Kasumi-1 (cell line): ENCODE data around the gene CFAP45.

ENCODE experiments used
- DNase-seq, 2 experiments: peaks; one replicate each; lab custom pipeline; 2025; lab: John Stamatoyannopoulos, UW

CFAP45 gene

DNA sequence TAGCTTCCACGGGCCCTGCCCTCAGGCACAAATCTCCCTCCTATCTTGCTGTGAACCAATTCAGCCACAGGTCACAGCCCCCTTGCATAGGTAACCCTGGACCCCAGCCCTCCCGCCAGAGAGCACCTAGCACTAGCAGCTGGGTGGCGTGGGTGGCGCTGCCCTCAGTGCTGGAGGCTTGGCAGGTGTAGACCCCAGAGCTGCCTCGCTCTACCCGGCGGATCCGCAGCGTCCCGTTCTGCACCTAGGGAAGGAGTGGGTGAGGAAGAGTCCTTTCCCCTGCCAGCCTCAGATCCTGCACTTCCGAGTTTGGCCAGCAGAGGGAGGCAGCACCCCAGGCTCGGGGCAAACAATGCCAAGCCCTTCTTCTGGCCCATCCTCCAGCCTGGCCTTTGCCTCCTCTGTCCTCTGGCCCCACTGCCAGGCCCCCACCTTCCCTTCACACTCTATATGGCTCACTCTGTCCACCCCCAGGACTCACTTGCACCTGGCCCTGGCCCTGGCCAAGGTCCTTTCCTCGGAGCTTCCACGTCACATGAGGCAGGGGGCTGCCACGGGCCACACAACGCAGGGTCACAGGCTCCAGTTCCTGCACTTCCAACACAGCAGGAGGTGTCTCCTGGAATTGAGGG lies 36.4 kb upstream of the CFAP45 start:
- peak; percentile 55 to 69 for DNase-seq

- peak; percentile 46 to 67 for DNase-seq
Observed at GRCh38 chr1:159935719-159936272, 35.8 kb upstream of the CFAP45 start.

- DNase-seq = no peak
Observed at GRCh38 chr1:159935305-159935704, 35.3 kb upstream of the CFAP45 start.

- DNase-seq = no peak
Observed at GRCh38 chr1:159934136-159935039, 34.4 kb upstream of the CFAP45 start.

- no peak for DNase-seq
Observed at GRCh38 chr1:159933347-159933746, 33.4 kb upstream of the CFAP45 start.

- DNase-seq = no peak
Observed at GRCh38 chr1:159932296-159933285, 32.6 kb upstream of the CFAP45 start.

- no peak for DNase-seq
Observed at GRCh38 chr1:159931795-159932173, 31.8 kb upstream of the CFAP45 start.

GRCh38 chr1:159931101-159931794 lies 31.3 kb upstream of the CFAP45 start:
- DNase-seq = no peak

DNA sequence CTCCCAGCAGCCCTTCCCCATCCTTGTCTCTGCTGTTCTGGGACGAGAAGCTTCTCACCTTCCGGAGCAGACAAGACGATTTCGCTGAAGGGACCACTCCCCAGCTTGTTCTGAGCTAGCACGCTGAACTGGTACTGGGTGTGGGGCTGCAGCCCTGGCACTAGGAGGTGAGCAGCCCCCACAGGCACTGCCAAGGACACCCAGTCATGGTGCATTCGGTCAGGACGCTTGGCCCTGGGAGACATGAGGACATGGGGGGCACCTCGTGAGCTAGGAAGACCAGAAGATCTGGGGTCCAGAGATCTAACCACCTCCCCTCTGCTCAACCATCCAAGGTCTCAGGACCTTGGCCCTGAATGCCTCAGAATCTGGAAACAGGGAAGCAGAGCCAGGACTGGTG lies 30.7 kb upstream of the CFAP45 start:
- DNase-seq = no peak

GRCh38 chr1:159930216-159930615 lies 30.3 kb upstream of the CFAP45 start:
- no peak for DNase-seq

DNA sequence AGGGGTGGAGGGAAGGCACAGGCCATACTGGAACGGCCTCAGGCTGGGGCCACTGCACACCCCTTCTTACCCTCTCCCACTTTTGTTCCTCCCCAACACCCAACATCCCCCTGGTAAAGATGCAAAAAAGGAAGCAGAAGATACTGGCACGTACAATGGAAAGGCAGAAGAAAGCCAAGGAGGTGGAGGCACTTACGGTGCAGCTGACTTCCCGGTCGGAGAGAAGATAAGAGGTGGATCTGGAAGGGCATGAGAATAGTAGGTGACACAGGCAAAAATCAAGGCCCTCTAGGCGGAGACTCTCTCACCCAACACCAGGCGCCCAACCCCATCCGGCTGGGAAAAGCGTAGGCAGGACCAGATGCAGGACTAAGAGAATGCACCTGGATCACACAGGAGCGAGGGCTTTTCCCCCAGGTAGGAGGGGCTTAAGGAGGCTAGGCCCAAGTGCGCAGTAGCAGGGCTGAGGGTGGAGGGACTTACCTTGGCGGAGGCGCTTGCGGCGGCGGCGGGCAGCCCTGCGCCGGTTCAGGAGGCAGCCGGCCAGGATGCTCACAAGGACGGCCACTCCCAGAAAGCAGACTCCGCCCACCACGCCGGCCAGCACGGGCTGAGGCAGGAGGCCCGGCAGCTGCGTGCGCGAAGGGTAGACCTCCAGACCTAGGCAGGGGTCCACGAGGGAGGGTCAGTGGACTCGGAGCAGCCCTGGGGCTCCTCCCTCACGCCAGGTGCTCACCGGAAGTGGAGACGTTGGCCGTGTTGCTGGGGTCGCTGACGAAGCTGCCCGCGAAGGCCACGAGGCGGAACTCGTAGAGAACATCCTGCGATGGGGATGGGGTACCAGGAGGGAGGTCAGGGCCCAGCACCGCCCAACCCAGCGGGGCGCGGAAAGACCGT lies 29.4 kb upstream of the CFAP45 start:
- DNase-seq = no peak

- DNase-seq = no peak
Observed at GRCh38 chr1:159928491-159929050, 28.6 kb upstream of the CFAP45 start.

- no peak for DNase-seq
Observed at GRCh38 chr1:159927849-159928431, 28.0 kb upstream of the CFAP45 start.

DNA sequence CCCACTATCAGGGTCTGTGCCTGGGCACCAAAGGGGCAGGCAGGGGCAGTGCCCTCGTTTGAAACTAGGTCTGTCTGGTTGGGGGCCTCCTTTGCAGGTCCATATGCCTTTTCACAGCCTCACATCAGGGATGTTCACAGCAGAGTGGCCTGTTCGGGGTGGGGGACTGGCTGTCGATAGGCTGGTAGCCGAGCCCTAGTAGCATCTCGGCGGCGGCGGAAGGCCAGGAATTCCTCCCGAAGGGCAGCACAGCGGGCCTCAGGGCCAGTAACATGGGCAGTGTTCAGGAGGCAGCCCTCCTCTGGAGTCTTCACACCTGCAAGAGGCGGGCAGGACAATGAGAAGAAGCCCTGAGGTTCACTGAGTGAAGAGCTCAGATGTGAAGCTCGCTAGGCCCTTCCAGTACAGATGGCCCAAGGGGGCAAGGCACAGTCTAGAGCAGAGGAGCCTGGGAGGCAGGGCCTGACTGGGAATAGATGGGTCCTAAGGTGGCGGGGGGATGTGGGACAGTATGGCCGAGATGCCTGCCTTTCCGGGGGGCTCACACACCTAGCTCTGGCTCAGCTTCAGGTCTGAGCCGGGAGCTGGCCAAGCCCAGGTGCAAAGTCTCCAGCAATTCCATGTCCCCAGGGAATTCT lies 27.4 kb upstream of the CFAP45 start:
- DNase-seq = no peak

DNA sequence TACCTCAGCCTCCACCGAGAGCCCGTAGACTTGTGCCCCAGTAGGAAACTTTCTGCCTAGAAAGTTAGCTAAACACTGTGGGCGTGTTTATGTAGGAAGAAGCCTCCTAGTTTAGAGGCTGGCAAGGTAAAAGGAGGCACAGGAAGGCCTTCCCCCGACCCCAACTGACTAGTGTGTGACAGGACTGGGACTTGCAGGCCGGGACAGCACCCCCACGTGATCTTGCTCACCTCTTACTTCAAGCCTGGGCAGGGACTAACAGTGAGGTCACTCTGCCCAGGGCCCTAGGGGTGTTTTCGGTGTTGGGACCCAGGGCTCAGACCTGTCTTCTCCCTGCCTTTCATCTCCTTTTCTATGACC lies 25.7 kb upstream of the CFAP45 start:
- no peak for DNase-seq

GRCh38 chr1:159924791-159925718 lies 25.1 kb upstream of the CFAP45 start, which contains the start of gene TAGLN2:
Gene TAGLN2 (minus strand): TSS chr1:159925507. CDS start chr1:159920509, 4,998 bp downstream.
- DNase-seq = peak; percentile 88 to 89

DNA sequence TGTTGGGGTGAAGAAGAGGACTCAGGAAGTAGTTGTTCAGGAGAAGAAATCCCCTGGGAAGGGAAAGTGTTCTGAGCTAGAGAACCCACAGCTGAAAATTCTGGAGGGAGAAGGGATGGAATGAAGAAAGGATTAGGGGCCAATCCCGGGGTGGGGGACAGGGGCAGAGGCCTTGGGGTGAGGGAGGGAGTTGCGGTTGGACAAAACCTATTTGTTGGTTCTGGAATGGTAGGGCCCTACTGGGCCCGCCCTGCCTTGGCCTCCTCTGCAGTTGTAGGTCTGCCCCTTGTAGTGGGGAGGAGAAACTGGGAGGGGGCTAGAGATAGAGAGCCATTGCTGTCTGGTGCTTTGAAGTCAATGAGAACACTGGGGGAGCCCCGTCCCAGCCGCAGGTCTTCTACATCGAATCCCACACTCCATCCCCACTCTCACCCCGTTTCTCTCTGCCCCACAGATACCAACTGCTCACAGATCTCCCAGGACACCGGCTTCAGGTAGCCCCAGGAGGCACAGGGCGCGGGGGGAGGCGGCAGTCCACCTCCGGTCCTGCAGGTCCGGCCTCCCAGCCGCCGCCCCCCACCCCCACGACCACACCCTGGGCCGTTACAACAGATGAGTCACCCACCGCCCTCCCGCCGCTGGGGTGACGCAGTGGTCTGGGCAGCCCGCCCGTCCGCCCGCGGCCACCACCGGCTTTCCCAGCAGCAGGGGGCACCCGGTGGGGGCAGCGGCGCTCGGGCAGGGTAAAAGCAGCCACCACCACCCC lies 24.2 kb upstream of the CFAP45 start:
- DNase-seq = no peak
